ENCODE measurements around the gene ABHD6.

DNA sequence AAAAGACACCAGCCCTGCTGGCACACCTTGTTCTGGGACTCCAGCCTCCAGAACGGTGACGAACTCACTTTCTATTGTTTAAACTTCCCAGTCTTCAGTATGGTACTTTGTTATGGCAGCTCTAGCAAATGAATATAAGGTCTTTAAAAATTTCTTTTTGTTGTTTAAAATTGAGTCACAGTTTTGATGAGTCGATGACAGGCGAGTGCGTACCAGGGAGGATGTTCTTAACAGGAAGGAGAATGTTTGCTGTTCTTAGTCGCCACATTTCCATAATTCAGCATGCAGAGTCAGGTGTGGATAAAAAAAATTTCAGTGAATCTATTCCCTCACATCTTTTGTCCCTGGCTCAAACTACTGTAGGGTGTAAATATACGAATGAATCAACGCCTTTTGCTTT lies 39.2 kb upstream of the ABHD6 start:
- TF ChIP-seq POLR2AphosphoS5 (IDR thresholded peaks at IDR 0.05) (no peak), CTCF (IDR thresholded peaks at IDR 0.05) (no peak), POLR2A (IDR thresholded peaks at IDR 0.05) (no peak)
